ENCODE data around the gene HID1.

The HID1 gene

GRCh38 chr17:74960570-74961342 lies 11.8 kb downstream of the HID1 start:
- H3K4me3 ChIP-seq (ENCODE audit: low read depth, low read length) = no peak overlapping the region
- peak; percentile 87 for TF ChIP-seq CTCF (IDR thresholded peaks at IDR 0.05; ENCODE audit: insufficient read depth, low read depth, low read length, missing control alignments)
- peak; percentile 86 for DNase-seq (ENCODE audit: low read depth)

- DNase-seq (ENCODE audit: low read depth) = no peak
- no peak overlapping the region for H3K4me3 ChIP-seq (ENCODE audit: low read depth, low read length)
- TF ChIP-seq CTCF (IDR thresholded peaks at IDR 0.05; ENCODE audit: insufficient read depth, low read depth, low read length, missing control alignments) = no peak
Observed at GRCh38 chr17:74959826-74960515, 12.6 kb downstream of the HID1 start.

- DNase-seq (ENCODE audit: low read depth) = peak; percentile 72
- H3K4me3 ChIP-seq (ENCODE audit: low read depth, low read length) = no peak overlapping the region
- peak; percentile 94 for TF ChIP-seq CTCF (IDR thresholded peaks at IDR 0.05; ENCODE audit: insufficient read depth, low read depth, low read length, missing control alignments)
Observed at GRCh38 chr17:74957935-74958740, 14.4 kb downstream of the HID1 start.

GRCh38 chr17:74956093-74956492 lies 16.5 kb downstream of the HID1 start:
- no peak overlapping the region for H3K4me3 ChIP-seq (ENCODE audit: low read depth, low read length)
- DNase-seq (ENCODE audit: low read depth) = no peak
- no peak for TF ChIP-seq CTCF (IDR thresholded peaks at IDR 0.05; ENCODE audit: insufficient read depth, low read depth, low read length, missing control alignments)

GRCh38 chr17:74954665-74955421 lies 17.7 kb downstream of the HID1 start:
- DNase-seq (ENCODE audit: low read depth) = no peak
- TF ChIP-seq CTCF (IDR thresholded peaks at IDR 0.05; ENCODE audit: insufficient read depth, low read depth, low read length, missing control alignments) = no peak
- no peak overlapping the region for H3K4me3 ChIP-seq (ENCODE audit: low read depth, low read length)

GRCh38 chr17:74954115-74954514 lies 18.4 kb downstream of the HID1 start:
- no peak for TF ChIP-seq CTCF (IDR thresholded peaks at IDR 0.05; ENCODE audit: insufficient read depth, low read depth, low read length, missing control alignments)
- DNase-seq (ENCODE audit: low read depth) = no peak
- H3K4me3 ChIP-seq (ENCODE audit: low read depth, low read length) = no peak overlapping the region

Data from GM12865 (cell line).